IPS-18c (cell line): ENCODE measurements around the gene TVP23A.
A peak's percentile ranks its signal among the peaks of the same experiment; 100 is the strongest.
"Not testable (repeated sequence)": the region's sequence is repeated elsewhere in the genome, so short reads cannot be mapped to it uniquely, and the experiment has no call there.

Source experiments
- H3K4me3 ChIP-seq: 2 replicates; pipeline ENCODE4 v1.7.0; 2013; ENCODE audit warnings: low read depth, mild to moderate bottlenecking, low read length, moderate library complexity; ENCODE audit not compliant: insufficient read depth
- H3K9me3 ChIP-seq: one replicate; pipeline ENCODE4 v1.6.1; 2013; ENCODE audit warnings: mild to moderate bottlenecking, low read length, moderate library complexity; ENCODE audit not compliant: control insufficient read depth, insufficient read depth

TVP23A gene

DNA sequence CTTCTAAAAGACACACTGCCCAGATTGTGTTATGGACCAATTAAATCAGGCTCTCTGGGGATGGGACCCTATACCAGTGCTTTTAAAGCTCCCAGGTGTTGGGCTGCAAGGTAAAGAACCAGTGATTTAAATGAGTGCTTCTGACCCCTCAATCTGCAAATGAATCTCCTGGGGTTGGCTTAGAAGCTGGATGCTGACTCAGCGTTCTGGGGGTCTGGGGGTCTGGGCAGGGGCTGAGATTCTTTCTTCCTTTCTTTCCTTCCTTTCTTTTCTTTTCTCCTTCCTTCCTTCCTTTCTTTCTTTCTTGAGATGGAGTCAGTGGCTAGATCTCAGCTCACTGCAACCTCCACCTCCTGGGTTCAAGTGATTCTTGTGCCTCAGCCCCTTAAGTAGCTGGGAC, 2.0 kb upstream of the TVP23A start:
- Histone ChIP-seq H3K9me3 (no peaks in the 10 kb centered on the region), H3K4me3 (no peak overlapping the region)

GRCh38 chr16:10817514-10817913, 1.1 kb downstream of the TVP23A start:
- Histone ChIP-seq H3K9me3 (no peaks in the 10 kb centered on the region), H3K4me3 (peak overlapping the region; percentile 64; the same call in 1 of the 2 replicates)

DNA sequence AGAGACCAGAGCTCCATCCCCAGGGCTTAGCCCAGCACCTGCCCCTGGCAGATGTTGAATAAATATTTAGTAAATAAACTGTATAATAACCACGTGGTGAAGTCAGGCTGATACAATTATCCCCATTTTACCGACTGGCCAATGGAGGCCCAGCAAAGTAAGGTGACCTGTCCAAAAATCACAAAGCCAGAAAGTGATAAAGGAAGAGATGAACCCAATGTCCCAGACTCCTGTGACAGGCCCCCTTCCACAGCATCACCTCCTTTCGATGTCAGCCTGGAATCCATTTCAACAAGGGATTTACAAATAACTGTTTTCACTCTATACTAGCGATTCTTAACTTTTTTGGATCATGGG, 5.5 kb downstream of the TVP23A start:
- Histone ChIP-seq H3K9me3 (no peaks in the 10 kb centered on the region), H3K4me3 (no peak overlapping the region)

GRCh38 chr16:10812312-10813098, 6.1 kb downstream of the TVP23A start:
- Histone ChIP-seq H3K9me3 (no peaks in the 10 kb centered on the region), H3K4me3 (no peak overlapping the region)

DNA sequence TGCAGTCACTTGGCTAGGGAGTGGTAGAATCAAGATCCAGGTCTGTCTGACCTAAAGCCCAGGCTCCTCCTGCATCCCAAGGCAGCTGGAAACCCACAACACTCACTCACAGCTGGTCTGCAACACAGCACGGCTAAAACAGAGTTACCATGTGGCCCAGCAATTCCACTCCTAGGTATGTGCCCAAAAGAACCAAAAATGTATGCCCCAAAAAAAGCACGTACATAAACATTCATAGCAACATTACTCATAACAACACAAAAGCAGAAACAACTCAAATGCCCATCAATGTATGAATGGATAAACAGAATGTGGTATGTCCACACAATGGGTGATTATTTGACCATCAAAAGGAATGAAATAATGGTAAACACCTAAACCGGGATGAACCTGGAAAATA, 8.9 kb downstream of the TVP23A start:
- H3K9me3 ChIP-seq, result no peaks in the 10 kb centered on the region

GRCh38 chr16:10808850-10809249, 9.7 kb downstream of the TVP23A start:
- Histone ChIP-seq H3K4me3 (no peak overlapping the region), H3K9me3 (no peaks in the 10 kb centered on the region)

More for the DNA sequence above, 8.9 kb downstream of the TVP23A start:
- no peak overlapping the region for H3K4me3 ChIP-seq

DNA sequence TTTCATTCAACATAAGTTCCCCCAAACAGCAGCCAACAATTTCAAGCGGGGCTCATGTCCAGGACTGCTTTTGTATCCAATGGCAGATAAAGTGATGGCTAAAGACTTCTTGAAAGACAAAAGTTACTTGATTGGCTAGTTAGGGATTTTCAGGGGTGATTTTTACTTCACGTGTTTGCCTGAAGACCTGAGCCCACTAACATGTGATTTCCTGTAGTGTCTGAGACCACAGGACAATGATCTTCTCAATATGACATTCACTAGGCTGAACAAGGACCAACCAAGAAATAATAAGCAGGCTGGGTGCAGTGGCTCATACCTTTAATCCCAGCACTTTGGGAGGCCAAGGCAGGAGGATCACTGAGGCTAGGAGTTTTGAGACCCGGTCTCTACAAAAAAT, 10.4 kb downstream of the TVP23A start:
- Histone ChIP-seq H3K9me3 (no peaks in the 10 kb centered on the region), H3K4me3 (no peak overlapping the region)

DNA sequence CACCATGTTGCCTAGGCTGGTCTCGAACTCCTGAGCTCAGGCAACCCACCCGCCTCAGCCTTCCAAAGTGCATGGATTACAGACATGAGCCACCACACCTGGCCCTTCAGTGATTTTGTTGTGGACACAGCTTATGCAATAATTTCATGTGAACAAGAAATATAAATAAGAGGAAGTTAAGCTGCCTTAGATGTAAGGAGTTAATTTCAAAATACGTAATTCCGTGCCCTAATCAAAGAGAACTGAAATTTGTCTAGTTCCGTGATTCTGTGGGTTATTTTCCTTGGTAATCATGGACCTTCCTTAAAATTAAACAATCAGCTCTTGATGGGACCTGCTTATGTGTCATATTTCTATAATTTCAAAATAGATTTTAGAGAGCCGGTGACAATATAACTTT, 11.9 kb downstream of the TVP23A start:
- Histone ChIP-seq H3K9me3 (no peaks in the 10 kb centered on the region), H3K4me3 (no peak overlapping the region)

GRCh38 chr16:10805334-10805733, 13.3 kb downstream of the TVP23A start:
- Histone ChIP-seq H3K9me3 (no peaks in the 10 kb centered on the region), H3K4me3 (no peak overlapping the region)

GRCh38 chr16:10799736-10800135, 18.9 kb downstream of the TVP23A start:
- H3K9me3 ChIP-seq, result no peaks in the 10 kb centered on the region
- H3K4me3 ChIP-seq, result no peak overlapping the region

DNA sequence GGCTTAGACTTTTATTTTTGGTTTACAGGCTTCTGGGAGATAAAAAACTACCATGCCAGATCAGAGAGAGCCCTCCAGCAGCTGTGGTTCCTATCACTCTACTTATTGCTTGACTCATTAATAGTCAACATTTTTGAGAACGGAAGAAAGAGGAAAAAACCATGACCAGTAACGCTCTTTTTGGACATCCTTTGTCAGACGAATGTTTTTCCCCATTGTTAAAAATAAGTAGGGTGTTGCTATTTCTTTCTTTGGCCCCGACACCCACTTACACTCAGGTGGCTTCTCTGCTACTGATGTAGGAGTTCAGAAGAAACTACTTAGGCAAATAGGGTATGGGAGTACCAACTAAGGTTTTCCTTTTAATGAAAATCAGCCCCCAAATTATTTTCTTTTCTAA, 27.5 kb downstream of the TVP23A start:
- Histone ChIP-seq H3K9me3 (no peaks in the 10 kb centered on the region), H3K4me3 (no peak overlapping the region)

DNA sequence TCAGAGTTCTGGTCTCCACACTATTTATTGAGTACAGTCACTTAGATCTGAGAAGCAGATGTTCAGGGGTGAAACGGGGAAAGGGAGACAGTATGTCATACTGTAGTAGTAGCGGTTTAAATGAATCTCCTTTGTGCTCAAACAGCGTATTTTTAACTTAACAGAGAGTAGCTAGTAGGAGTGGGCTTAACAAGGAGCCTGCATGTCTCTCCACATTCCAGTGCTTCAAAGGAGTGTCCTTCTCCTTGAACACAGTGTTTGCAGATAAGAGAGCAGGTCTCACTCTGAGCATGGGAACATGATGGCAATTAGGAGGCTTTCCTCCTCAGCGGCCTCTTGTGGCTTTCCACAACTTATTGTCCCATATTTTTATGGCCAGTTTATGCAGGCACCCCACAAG, 30.0 kb downstream of the TVP23A start:
- H3K9me3 ChIP-seq, H3K4me3 ChIP-seq: not testable (repeated sequence)

DNA sequence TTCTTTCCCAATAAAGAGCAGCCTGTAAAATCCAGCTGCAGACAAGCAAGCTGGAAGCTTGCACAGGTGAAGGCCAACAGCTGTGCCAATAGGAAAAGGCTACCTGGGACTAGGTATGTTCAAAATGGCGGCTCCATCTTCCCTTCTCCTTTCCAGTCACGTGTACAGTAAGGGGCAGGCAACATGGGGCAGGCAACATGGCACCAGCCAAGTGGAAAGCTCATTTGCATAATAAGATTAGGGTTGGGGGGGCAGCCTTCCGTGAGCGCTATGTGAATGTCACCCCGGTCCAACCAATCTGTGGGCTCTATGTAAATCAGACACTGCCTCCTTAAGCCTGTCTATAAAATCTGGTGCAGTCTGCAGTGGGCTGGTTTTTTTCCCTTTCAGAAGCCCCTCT, 31.3 kb downstream of the TVP23A start:
- Histone ChIP-seq H3K4me3 (no peak overlapping the region; the same call in 1 of the 2 replicates), H3K9me3 (peaks cover 3% of the 10 kb centered on the region)

- no peak overlapping the region for H3K4me3 ChIP-seq
- H3K9me3 ChIP-seq, result peaks cover 3% of the 10 kb centered on the region
These were observed 36.0 kb downstream of the TVP23A start for GRCh38 chr16:10782628-10783027.

- H3K4me3 ChIP-seq, result no peak overlapping the region
- H3K9me3 ChIP-seq, result peaks cover 3% of the 10 kb centered on the region
These were observed 38.0 kb downstream of the TVP23A start for GRCh38 chr16:10780628-10781027.

DNA sequence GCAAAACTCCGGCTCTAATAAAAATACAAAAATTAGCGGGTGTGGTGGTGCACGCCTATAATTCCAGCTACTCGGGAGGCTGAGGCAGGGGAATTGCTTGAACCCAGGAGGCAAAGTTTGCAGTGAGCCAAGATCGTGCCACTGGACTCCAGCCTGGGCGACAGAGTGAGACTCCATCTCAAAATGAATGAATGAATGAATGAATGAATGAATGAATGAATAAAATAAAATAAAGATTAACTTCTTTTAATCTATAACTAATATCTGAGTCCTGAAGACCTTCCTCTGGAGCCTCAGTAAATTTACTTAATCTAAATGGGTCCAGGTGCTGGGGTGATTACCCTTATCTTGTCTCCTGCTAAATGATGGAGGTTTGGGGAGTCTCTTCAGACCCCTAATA, 38.7 kb downstream of the TVP23A start:
- not testable (repeated sequence) for H3K4me3 ChIP-seq, H3K9me3 ChIP-seq

DNA sequence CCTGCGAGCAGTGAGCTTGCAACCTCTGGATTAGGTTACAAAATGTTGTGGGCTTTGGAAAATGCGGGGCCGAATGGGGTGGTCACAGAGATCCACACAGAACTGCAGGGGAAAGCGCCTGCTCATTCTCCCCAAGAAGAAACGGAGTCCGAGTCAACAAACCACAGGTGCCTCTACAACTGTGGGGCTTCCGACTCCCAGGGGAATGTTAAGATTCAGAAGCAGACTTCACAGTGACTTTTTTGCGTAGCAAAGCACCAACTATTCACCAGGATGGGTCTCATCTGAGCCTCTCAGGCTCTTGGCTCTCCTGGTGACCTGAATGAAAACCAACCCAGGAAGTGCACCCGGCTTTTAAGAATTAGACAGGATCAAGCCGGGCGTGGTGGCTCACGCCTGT, 41.2 kb downstream of the TVP23A start:
- Histone ChIP-seq H3K4me3 (no peak overlapping the region), H3K9me3 (no peaks in the 10 kb centered on the region)

DNA sequence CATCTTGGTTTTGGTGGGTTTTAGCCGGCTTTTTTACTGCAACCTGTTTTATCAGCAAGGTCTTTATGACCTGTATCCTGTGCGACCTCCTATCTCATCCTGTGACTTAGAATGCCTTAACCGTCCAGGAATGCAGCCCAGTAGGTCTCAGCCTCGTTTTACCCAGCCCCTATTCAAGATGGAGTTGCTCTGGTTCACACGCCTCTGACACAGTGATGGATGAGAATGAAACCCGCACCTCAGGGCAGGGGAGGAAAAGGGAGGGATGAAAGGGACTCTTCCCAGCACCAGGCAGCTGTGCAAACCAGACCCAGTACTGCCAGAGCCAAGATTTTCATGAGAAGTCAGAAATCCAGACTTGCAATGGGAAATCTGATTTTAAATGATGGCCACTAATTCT, 41.7 kb downstream of the TVP23A start:
- not testable (repeated sequence) for H3K4me3 ChIP-seq

DNA sequence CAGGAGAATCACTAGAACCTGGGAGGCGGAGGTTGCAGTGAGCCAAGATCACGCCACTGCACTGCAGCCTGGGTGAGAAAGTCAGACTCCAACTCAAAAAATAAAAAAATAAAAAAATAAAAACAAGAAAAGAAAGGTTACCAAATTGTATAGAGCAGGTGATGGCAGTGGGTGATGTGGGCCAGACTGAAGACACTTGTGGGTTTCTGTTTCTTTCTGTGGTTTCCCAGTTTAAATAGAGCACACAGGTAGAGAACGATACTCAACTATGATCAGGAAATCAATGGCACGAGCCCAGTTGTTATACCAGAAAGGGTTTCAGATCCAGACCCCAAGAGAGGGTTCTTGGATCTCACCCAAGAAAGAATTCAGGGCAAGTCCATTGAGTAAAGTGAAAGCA, 42.3 kb downstream of the TVP23A start:
- Histone ChIP-seq H3K9me3 (no peaks in the 10 kb centered on the region), H3K4me3 (no peak overlapping the region)

More for the DNA sequence above, 41.7 kb downstream of the TVP23A start:
- not testable (repeated sequence) for H3K9me3 ChIP-seq
